SIG-M5 (cell line): ENCODE measurements around the gene HM13.
A peak's percentile ranks its signal among the peaks of the same experiment; 100 is the strongest.
"Not testable (repeated sequence)": the region's sequence is repeated elsewhere in the genome, so short reads cannot be mapped to it uniquely, and the experiment has no call there.

ENCODE experiments used
- DNase-seq: peaks from one replicate; lab custom pipeline; 2025; lab: John Stamatoyannopoulos, UW

The HM13 gene

GRCh38 chr20:31612271-31612640 is 98.0 kb downstream of the HM13 start:
- not testable (repeated sequence) for DNase-seq

GRCh38 chr20:31615416-31615815 is 101.2 kb downstream of the HM13 start:
- no peak for DNase-seq

- DNase-seq = peak; percentile 23
These were observed 103.3 kb downstream of the HM13 start for GRCh38 chr20:31617432-31618104.
